Measurements from ENCODE around the gene STARD5. TPM values are rescaled to one million over a fixed set of nuclear protein-coding genes. Genes with fewer than 3 reads are reported as not detected.
"Not testable (repeated sequence)": the region's sequence is repeated elsewhere in the genome, so short reads cannot be mapped to it uniquely, and the experiment has no call there.

Gene STARD5
- polyA plus RNA-seq, 3 donors, result 4.0 to 4.9 (median 4.4) TPM

DNA sequence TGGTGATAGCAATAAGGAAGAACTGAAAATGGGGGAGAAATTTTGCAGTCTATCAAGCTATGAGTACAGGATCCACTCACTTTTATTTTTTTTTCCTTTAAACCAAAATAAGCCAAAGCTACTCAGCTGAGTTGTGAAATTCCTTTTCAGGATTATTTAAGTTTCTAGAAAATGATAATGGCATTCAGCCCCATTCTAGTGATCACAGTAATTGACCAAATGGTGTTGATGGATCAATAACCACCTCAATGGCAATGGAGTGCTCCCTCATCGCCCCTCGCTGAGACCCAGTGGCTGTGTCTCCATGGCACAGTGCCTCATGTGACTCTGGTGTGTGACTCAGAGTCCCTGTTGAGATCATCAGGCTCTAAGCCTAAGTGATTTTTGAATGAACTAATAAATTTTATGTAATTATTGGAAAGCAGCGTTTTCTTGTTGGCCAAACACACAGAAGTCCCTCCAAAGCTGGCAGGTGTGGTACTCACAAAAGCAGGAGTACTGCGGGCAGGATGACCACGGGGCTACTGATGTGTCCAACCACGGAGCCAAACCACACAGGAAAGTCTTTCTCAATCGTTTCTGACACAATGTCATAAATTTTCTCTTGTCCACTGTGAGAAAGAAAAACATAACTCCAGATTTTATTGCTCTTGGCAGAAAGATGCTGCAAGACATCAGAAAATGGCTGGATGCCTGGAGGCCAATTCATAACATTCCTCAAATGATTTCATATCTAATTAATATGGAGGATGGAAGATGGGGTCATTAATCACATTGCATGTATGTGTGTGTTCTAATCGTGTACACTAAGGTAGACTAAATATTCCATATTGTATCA lies 14.4 kb upstream of the STARD5 start:
- peak; percentile 39 for DNase-seq

DNA sequence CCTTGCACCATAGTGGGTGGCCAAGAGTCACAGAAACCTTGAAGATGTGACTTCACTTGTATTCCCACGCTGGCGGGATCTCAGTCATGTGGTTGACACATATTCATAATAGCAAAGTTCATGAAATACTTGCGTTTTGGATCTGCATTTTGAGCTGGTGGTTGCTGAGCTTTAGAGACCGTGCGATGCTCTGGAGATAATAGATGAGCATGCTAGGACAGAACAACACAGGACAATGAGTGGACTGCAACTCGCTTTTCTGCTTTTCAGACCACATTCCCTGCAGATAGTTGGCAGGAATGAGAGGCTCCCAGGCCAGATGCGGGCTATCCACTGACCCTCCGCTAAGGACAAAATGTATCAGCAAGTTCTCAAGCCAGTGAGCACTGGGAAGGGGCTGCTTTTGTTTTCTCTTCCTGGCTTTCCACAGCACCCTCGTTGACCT lies 13.8 kb upstream of the STARD5 start:
- DNase-seq, result no peak

DNA sequence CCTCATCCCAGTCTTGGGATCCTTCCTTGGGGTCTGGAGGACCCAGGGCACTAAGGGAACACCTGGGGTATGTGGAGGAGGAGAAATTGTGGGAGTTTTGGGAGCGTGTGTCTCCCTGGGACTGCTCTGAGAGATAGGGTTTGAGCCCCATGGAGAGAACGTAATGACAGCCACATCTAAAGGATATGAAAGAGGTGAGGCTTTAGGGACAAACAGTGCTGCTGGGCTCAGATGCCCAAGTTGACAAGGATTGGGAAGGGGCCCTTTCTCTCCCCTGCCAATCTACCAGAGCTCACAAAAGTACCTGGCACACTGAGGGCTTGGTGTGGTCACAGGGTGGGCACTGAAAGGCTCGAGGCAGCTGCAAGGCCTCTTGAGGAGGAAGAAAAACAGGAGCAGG lies 13.3 kb upstream of the STARD5 start:
- no peak for DNase-seq

DNA sequence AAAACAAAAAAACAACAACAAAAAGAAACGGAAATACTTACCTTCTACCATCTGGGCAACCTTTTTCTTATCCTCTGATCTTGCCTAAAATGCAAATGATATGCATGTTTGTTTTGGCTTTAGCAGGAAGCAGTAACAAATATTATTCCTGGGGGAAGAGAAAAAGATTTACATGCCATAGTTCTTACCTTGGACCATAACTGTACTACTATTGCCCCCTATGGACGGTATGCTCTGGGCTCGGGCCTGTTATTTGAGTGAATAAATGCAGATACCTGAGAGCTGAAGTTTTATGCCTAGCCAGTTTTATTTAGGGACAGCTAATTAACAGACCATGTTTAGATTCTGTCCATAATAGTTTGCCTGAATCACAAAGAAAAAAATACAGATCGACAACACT lies 12.6 kb upstream of the STARD5 start:
- no peak for DNase-seq

DNA sequence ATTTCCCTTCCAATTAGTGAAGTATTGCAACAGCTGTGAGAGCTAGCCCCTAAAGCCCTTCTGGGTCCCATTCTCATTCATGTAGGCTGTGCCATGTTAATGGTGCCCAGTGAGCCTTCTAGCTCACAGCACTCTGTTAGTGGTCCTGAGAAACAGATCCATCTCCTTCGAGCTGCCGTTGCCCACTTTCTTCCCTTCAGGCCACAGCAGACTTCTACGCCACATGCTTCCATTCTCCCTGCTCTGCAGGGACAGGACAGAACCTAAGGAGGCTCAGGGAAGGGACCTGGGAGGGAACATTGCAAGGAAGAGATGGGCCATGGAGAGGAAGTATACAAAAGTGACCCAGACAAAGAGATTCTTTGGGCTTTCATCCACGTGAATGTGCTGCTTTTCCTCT lies 11.7 kb upstream of the STARD5 start:
- DNase-seq, result no peak

DNA sequence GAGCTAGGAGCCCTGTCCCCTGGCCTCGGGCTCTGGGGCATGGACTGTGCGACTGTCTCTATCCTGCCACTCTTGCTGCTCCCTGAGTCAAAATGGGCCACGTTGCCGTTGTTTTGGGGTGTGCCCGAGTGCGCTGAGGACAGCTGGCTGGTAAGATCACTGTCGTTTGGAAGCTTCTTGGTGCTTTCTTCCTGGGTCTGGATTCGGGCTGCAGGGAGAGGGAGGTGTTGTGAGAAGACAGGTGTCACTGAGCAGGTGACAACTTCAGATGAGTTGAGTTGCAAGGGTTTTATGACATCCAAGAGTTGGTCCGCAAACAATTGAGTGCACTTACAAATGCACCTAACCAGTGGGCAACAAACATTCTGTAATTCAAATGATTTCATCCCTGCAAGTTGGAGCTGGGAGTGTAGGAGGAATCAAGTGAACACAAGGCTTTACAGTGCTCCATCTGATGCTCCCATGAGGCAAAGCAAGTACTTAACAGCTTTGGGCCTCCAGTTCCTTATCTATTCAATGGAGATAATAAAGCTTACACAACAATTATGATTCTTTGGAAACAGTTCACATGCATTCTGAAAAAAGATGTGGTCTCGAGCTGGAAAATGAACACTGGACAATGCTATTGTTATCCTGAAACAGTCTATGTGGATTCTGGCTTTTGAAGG lies 11.0 kb upstream of the STARD5 start:
- DNase-seq, result no peak

DNA sequence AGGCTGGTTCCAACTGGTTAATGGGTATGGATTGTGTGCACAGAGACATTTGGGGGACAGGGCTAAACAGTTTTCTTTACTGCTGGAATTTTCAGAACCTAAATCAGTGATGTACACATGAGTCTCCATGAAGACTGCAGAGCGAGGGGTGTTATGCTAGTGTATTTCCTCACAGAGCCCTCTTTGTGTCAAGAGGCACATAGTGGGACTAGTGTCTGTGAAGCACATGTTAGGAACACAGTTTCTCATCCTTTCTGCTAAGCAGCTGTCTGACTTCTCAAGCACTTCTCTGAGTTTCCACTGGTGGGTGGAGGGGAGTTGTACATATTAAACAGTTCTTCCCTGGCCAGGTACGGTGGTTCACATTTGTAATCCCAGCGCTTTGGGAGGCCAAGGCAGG lies 9.4 kb upstream of the STARD5 start:
- DNase-seq, result no peak

DNA sequence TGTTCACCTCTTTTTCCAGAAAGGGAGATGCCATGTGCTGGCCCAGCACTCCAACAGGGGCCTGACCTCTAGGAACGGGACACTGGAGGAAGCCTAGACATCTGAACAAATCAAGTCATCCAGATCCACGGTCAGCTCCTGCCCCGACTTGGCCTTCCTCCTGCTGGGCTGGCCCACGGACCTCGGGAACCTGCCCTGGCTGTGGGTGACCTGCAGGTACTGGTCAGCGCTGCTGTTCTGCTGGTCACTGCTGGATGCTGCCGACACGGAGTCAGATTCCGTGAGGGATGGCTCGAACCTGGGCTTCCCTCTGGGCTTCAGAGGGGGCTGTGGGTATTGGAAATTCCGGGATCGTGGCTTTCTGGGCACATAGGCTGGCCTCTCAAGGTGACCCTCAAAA lies 8.4 kb upstream of the STARD5 start:
- no peak for DNase-seq

DNA sequence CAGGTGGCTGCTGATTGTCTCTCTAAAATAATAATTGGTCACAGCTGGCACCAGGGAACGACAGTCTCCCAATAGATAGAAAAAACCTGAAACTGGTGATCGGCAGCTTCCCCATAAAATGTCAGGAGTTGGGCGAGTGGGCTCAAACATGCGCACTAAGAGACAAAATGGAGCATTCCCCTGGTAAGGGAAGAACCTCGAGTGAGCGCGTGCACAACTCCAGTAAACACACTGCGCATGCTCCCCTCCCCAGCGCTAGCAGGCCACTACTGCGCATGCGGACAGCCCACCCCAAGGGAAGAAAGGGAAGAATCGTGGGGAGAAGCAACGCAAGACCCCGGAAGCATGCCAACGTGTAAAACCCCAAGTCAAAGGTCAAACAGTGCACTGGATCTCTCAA lies 7.7 kb upstream of the STARD5 start:
- no peak for DNase-seq

DNA sequence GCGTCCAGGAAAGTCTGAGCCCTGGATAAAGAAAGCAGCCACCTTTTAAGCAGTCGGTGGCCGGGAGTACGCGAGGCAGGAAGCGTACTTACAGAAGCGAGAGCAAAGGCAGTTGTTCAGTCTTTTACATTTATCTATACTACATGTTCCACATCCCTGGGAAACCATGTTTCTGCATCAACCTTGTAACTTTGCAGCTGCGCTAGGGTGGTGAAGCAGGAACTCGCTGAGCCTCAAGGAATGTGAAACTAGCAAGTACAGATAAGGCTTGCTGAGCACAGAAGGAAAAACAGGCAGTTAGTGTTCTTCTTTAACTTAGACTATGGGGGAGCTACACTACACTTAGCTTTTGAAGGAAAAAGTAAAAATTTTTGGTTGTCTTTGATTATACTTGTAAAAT lies 7.2 kb upstream of the STARD5 start:
- DNase-seq, result not testable (repeated sequence)

DNA sequence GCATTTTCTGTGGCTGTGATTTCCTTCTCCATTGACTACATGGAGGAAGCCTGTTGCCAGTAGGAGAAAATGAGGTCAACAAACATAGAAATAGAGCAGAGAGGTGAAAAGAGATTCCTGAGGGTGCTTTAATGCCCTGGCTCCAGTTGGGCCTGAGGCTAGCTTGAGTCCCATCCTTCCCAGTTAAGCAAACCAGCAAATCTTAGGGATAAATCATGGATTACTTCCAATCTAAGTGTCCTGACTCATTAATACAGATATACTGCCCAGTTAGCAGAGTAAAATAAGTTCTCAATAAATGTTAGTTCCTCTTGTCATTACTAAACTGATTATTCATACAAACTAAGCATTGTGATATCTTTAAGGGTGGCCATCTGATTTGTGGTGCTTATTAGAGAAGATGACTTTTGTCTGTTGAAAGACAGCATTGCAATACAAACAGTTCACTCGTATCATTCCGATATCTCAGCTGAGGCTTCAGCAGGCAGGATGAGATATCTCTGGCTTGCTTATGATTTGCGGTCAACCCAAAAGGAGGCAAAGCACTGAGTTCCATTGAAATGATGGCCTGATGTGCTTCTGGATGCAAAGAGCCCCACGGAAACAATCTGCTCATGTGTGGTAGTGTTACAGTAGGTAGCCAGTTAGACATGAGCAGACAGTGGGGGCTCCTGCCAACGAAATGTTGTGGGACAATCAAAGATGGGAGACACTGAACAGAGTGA lies 6.6 kb upstream of the STARD5 start:
- no peak for DNase-seq

DNA sequence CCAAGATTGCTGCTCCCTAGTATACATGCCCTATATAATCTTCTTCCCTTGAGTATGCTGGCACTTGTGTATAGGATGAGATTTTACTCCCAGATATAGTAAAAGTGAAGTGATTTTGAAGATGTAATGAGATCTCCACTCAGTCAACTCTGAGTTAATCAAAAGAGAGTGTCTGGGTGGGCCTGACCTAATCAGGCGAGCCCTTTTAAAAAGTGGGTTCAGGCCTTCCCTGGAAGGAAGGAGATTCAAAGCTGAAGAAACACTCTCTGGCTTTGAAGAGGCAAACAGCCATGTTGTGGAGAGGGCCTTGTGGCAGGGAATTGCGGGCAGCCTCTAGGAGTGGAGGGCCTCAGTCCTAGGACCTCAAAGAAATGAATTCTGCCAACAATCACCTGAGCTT lies 5.5 kb upstream of the STARD5 start:
- DNase-seq, result no peak

DNA sequence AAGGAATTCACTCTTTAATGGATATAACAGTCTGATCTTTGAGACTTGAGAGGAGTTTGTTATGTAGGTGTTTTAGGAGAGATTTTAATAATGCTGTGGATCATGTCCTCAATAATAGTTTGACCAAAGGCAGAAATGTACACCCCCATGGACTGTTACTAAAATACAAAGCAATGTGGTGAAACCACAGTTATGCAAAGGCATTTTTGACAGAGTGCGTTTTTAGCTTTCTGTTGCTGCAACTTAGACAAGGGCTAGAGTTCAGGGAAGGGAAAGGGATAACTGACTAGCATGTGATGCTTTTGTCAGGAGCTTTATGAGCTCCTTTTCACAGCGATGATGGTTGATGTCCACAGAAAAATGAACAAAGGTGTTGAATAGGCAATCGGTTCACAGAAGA lies 3.6 kb upstream of the STARD5 start:
- DNase-seq, result no peak

DNA sequence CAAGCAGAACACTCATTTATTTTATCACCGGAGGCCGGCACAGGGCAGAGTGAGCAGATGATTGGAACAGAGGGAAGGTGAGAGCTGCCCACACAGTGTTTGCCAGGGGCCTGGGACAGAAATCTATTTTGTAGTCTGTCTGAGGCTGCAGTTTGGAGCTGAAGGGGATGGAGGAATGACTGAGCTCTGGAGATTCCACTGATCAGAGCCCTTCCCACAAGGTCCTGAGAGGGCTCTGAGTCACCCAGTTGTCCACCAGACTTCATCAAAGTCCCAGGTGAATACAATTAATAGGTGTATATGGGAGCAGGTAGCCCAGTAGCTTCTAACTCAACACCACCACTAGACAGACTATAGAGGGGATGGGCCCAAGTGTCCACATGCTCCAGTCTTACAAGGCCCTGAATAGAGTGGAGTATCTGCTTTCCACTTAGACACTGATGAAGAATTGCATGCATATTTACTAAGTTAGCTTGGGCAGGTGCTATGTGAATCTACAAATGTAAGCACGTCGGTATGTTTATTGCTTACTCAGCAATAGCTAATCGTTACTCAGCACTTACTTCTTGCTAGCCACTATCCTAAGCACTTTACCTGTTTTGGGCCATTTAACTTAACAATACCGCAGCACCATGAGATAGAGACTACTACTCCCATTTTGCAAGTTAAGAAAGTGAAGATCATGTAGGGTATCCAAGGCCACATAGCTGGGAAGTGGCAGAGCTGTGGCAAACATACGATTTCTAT lies 2.7 kb upstream of the STARD5 start:
- no peak for DNase-seq

DNA sequence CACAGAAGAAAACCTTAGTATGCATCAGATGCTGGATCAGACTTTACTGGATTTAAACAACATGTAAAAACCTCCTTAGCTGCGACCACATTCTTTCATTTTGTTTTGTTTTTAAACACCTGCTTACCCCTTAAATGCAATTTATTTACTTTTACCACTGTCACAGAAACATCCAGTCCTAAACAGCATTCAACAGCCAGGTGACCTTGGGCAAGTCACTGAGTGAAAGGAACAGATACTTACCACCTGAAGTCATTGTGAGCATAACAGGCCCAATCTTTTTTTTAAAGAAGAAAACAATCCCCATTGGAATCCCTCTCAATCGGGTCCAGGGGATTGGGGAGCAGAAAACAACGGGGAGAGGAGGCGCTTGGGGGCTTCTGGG lies 390 bp downstream of the STARD5 start:
- DNase-seq, result no peak

DNA sequence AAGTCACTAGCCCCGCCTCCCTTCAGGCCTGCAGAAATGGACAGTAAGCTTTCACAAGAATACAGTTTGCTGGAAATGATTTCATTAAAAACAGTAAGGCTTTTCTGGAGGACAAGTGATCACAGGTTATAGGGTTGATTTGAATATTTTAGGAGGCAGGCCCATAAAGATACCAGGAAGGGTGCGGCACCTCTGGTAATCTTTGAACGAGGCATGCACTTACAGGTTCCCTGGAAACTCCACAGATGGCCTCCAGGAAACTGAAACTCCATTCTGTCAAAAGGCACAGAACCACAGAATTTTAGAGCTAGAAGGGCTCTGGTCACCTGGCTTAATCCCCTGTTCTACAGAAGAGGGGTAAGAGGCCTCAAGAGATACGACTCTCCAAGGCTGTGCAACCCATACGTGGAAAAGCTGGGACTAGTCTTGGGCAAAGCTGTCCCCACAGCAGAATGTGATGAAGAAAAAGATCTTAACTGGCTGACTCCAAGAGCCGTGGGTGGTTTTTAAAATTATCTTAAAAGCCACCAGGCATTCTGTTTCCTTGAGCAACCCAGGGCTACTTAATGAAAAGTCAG lies 1.2 kb downstream of the STARD5 start:
- DNase-seq, result no peak

DNA sequence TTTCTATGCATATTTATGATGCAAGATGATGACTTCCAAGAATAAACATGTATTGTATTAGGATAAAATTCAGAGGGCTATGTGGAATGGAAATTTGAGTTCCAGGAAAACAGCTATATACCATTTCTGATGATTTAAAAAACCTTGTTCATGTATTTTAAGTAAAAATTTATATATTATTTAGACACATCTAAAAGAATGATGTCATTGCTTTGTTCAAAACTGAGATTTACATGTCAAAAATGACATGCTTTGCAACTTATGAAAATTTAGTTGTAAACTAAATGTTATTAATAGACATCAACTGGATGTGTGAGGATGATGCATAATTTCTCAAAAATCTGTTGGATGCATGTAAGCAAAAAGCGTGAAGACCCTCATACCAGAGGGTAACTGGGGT lies 2.3 kb downstream of the STARD5 start:
- no peak for DNase-seq

DNA sequence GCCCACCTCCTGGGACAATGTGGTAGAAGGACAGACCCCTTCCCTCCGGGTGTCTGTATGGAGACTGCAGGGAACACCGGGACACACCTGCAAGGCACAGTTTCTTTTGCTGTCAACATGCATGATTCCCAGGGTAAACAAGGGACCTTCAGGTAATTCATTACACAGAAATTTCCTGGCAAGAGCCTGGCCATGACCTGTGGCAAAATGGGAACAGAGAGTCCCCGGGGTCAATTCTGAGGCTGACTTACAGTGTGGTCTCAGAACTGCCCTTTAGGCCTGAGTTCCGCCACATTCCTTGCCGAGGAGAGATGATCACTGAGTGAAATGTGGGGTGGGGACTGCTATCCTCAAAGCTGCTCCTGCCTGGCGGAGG lies 6.3 kb downstream of the STARD5 start:
- no peak for DNase-seq

DNA sequence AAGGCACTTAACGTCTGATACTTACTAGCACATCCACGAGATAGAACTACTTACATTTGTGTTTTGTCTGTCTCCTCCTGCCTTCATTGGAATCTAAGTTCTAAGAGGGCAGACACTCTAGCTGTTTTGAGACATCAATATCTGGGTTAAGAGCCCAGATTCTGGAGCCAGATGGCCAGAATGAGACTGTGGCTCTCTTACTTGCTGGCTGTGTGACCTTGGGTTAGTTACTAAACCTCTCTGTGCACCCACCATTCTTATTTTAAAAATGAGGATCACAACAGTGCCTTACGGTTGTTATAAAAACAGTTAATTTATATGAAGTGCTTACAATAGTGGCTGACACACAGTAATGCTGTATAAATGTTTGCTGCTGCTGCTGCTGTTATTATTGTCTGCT lies 7.7 kb downstream of the STARD5 start:
- DNase-seq, result no peak

DNA sequence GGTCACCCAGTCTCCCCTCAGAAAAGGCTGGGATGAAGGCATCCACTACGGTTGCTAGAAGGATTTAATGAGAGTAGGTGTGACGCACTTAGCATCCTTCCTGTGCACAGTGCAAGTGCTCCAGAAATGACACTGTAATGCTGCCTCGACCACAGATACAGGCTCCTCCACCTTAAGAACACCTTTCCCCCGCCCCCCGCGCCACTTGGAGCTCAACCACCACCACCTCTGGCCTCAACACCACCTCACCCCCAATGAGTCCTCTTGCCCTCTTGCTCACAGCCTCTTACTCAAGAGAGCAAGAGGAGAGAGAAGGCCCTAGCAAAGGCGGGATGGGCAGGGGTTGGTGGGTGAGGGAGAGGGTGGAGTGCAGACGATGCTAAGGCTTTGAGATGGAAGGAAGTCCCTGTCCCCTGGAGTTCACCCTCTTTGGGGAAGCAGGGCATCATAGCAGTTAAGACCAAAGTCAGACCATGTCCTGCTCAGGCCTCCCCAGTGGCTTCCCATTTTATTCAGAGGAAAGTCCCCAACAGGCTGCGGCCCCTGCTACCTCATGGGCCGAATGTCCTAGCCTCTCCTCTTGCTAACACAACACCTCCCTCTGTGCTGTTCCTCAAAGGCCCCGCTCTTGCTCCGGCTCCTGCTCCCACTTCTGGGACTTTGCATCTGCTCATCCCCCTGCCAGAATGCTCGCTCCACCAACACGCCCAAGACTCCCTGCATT lies 8.3 kb downstream of the STARD5 start:
- DNase-seq, result no peak

DNA sequence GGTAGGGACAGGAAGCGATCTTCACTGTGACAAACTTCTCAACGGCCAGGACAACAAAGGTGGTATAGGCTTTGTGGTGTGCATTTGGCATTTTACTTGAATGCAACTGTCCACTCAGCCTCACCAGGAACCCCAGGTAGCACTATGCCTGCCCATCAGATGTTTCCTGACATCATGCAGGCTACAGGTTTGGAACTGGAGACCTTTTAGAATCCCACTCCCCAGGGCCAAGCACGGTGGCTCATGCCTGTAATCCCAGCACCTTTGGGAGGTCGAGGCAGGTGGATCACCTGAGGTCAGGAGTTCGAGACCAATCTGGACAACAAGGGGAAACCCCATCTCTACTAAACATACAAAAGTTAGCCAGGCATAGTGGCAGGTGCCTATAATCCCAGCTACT lies 9.6 kb downstream of the STARD5 start:
- no peak for DNase-seq

Measured in renal pelvis (tissue), 4 donors.